Thoracic aorta (tissue), 2 donors: ENCODE results near the gene ARMC9. TPM values are rescaled to one million over a fixed set of nuclear protein-coding genes. Genes with fewer than 3 reads are reported as not detected.

Experiments
- ATAC-seq: fragments of 150-250 bp; one replicate; pipeline ENCODE4 v1.8.0; 2017; ENCODE audit warnings: low read depth; ENCODE audit not compliant: insufficient number of reproducible peaks, low FRiP score
- DNase-seq: peaks from one replicate; pipeline ENCODE4 v3.0.0-alpha.2; 2020; ENCODE audit warnings: low spot score
- H3K27ac ChIP-seq, 2 donors: fragments of 200-600 bp; sonication (generic); 1 replicate in 1 of 2; 2 replicates in 1 of 2; pipeline ENCODE4 v1.5.1; 2016; ENCODE audit warnings: mild to moderate bottlenecking in 2 of 2, moderate library complexity in 2 of 2
- H3K27me3 ChIP-seq: fragments of 200-600 bp; sonication (generic); replicated peaks from 2 replicates; pipeline ENCODE4 v1.6.0; 2016; ENCODE audit warnings: mild to moderate bottlenecking; ENCODE audit not compliant: insufficient read depth
- H3K36me3 ChIP-seq: fragments of 200-600 bp; sonication (generic); one replicate; pipeline ENCODE4 v1.5.1; 2016
- H3K4me1 ChIP-seq, 2 donors: fragments of 200-600 bp; sonication (generic); 1 replicate in 1 of 2; 2 replicates in 1 of 2; pipeline versions ENCODE4 v1.5.1 to v1.6.0; 2016; ENCODE audit warnings: low read depth in 2 of 2, mild to moderate bottlenecking in 1 of 2; ENCODE audit not compliant: control insufficient read depth in 1 of 2
- H3K4me3 ChIP-seq: fragments of 200-600 bp; sonication (generic); 2 replicates; pipeline ENCODE4 v1.5.1; 2016; ENCODE audit warnings: mild to moderate bottlenecking
- H3K9me3 ChIP-seq: fragments of 200-600 bp; sonication (generic); 2 replicates; pipeline ENCODE4 v1.5.1; 2016
- CTCF ChIP-seq: fragments of 200-600 bp; sonication (generic); IDR thresholded peaks from one replicate; pipeline ENCODE4 v1.5.1; 2019; ENCODE audit warnings: antibody characterized with exemption
- total RNA-seq, 2 donors: library from RNA; depleted of rRNA; stranded (reverse); fragments of >200 nt; gene quantifications; one replicate each; pipeline versions ENCODE4 v1.1.0 to v1.2.3, GENCODE V29; 2016

ARMC9 gene
- total RNA-seq, 2 donors from 2014 or later, result 68.5 to 103 TPM

GRCh38 chr2:231379266-231380215 is 181.1 kb downstream of the ARMC9 start:
- no peaks in the 10 kb centered on the region for H3K27me3 ChIP-seq
- H3K4me1 ChIP-seq, result no peaks in the 10 kb centered on the region
- no peak for TF ChIP-seq CTCF
- H3K27ac ChIP-seq, result no peak overlapping the region
- no peak for DNase-seq
- no peak for ATAC-seq
- no peak overlapping the region for H3K4me3 ChIP-seq
- H3K9me3 ChIP-seq, result no peaks in the 10 kb centered on the region
- H3K36me3 ChIP-seq, result no peaks in the 10 kb centered on the region

GRCh38 chr2:231380307-231380706 is 181.9 kb downstream of the ARMC9 start:
- Histone ChIP-seq H3K27me3 (no peaks in the 10 kb centered on the region), H3K4me3 (no peak overlapping the region), H3K9me3 (no peaks in the 10 kb centered on the region), H3K27ac (no peak overlapping the region), H3K4me1 (no peaks in the 10 kb centered on the region), H3K36me3 (no peaks in the 10 kb centered on the region)
- no peak for DNase-seq
- TF ChIP-seq CTCF, result no peak
- ATAC-seq, result no peak

- no peaks in the 10 kb centered on the region for H3K27me3 ChIP-seq
- no peak for ATAC-seq
- no peak for DNase-seq
- H3K27ac ChIP-seq, result no peak overlapping the region
- H3K9me3 ChIP-seq, result no peaks in the 10 kb centered on the region
- H3K4me3 ChIP-seq, result no peak overlapping the region
- H3K4me1 ChIP-seq, result no peaks in the 10 kb centered on the region
- TF ChIP-seq CTCF, result no peak
- H3K36me3 ChIP-seq, result no peaks in the 10 kb centered on the region
These were observed 182.8 kb downstream of the ARMC9 start for GRCh38 chr2:231380991-231381847.

- H3K27ac ChIP-seq, result no peak overlapping the region
- H3K4me1 ChIP-seq, result no peaks in the 10 kb centered on the region
- ATAC-seq, result no peak
- no peak for TF ChIP-seq CTCF
- no peak for DNase-seq
- H3K27me3 ChIP-seq, result no peaks in the 10 kb centered on the region
- no peak overlapping the region for H3K4me3 ChIP-seq
- no peaks in the 10 kb centered on the region for H3K9me3 ChIP-seq
- no peaks in the 10 kb centered on the region for H3K36me3 ChIP-seq
These were observed 183.7 kb downstream of the ARMC9 start for GRCh38 chr2:231382116-231382515.
